Hepatocyte (in vitro differentiated cells): ENCODE results near the gene CBX1.

Source experiments
- CTCF ChIP-seq: fragments of 200-600 bp; sonication (generic); IDR thresholded peaks from 2 replicates; pipeline ENCODE4 v1.5.1; 2016; ENCODE audit warnings: antibody characterized with exemption, mild to moderate bottlenecking; ENCODE audit not compliant: poor library complexity
- EZH2 ChIP-seq: fragments of 200-600 bp; sonication (generic); IDR thresholded peaks from 2 replicates; pipeline ENCODE4 v1.6.1; 2016; ENCODE audit warnings: antibody characterized with exemption, mild to moderate bottlenecking, borderline replicate concordance
- EZH2phosphoT487 ChIP-seq: fragments of 200-600 bp; sonication (generic); IDR thresholded peaks from one replicate; pipeline ENCODE4 v1.6.1; 2018; ENCODE audit warnings: antibody characterized with exemption, mild to moderate bottlenecking, low read depth, moderate library complexity; ENCODE audit not compliant: unreplicated experiment, severe bottlenecking

- TF ChIP-seq CTCF (no peak), EZH2 (no peak), EZH2phosphoT487 (no peak)
These were observed 43.9 kb upstream of the CBX1 start for GRCh38 chr17:48144976-48145798.
